GM23338 (cell line): Measurements from ENCODE around the gene CACNA2D3. TPM values are rescaled to one million over a fixed set of nuclear protein-coding genes. Genes with fewer than 3 reads are reported as not detected.

Source experiments
- ATAC-seq: fragments of 200-7000 bp; cut with Tn5 transposase; 3 replicates; pipeline ENCODE4 v1.9.1; 2020
- DNase-seq: peaks from one replicate; pipeline ENCODE4 v3.0.0-alpha.2; 2015; ENCODE audit warnings: low spot score
- H2AFZ ChIP-seq: fragments of 200-600 bp; sonication (generic); 2 replicates; pipeline ENCODE4 v1.8.0; 2016; ENCODE audit warnings: antibody characterized with exemption, mild to moderate bottlenecking, moderate library complexity
- H3F3A ChIP-seq: fragments of 200-600 bp; sonication (generic); replicated peaks from 2 replicates; pipeline ENCODE4 v1.8.0; 2017; ENCODE audit warnings: antibody characterized with exemption, mixed run types, low read depth
- H3K27ac ChIP-seq: fragments of 200-600 bp; sonication (generic); 2 replicates; pipeline ENCODE4 v1.6.1; 2016; ENCODE audit warnings: low read depth
- H3K27me3 ChIP-seq: fragments of 200-600 bp; sonication (generic); 2 replicates; pipeline ENCODE4 v1.8.0; 2016; ENCODE audit warnings: mild to moderate bottlenecking, mixed run types, moderate library complexity; ENCODE audit not compliant: insufficient read depth
- H3K36me3 ChIP-seq: fragments of 200-600 bp; sonication (generic); 2 replicates; pipeline ENCODE4 v1.8.0; 2016; ENCODE audit warnings: mild to moderate bottlenecking; ENCODE audit not compliant: insufficient read depth
- H3K4me1 ChIP-seq: fragments of 200-600 bp; sonication (generic); 2 replicates; pipeline ENCODE4 v1.8.0; 2016; ENCODE audit warnings: mild to moderate bottlenecking, moderate library complexity; ENCODE audit not compliant: insufficient read depth
- H3K4me2 ChIP-seq: fragments of 200-600 bp; sonication (generic); 2 replicates; pipeline ENCODE4 v1.7.1; 2017; ENCODE audit warnings: mixed run types
- H3K4me3 ChIP-seq: fragments of 200-600 bp; sonication (generic); 2 replicates; pipeline ENCODE4 v1.6.1; 2016; ENCODE audit warnings: mixed run types
- H3K79me2 ChIP-seq: fragments of 200-600 bp; sonication (generic); replicated peaks from 2 replicates; pipeline ENCODE4 v1.8.0; 2017; ENCODE audit warnings: mild to moderate bottlenecking; ENCODE audit not compliant: insufficient read depth
- H3K9me2 ChIP-seq: fragments of 200-600 bp; sonication (generic); 2 replicates; pipeline ENCODE4 v1.8.0; 2017; ENCODE audit not compliant: insufficient read depth
- H4K20me1 ChIP-seq: fragments of 200-600 bp; sonication (generic); replicated peaks from 2 replicates; pipeline ENCODE4 v1.8.0; 2017; ENCODE audit warnings: mild to moderate bottlenecking; ENCODE audit not compliant: insufficient read depth
- H3K27ac Mint-ChIP-seq: 2 replicates; pipeline ENCODE4 v1.8.0; 2020; ENCODE audit warnings: inconsistent platforms, mild to moderate bottlenecking, moderate library complexity, mixed read lengths
- H3K27me3 Mint-ChIP-seq: 3 replicates; pipeline ENCODE4 v1.8.0; 2022; ENCODE audit warnings: low read depth, mild to moderate bottlenecking, moderate library complexity, mixed read lengths, inconsistent platforms; ENCODE audit not compliant: insufficient read depth, poor library complexity
- H3K36me3 Mint-ChIP-seq: 3 replicates; pipeline ENCODE4 v1.8.0; 2021; ENCODE audit warnings: low read depth, mild to moderate bottlenecking, inconsistent platforms, moderate library complexity, mixed read lengths
- H3K4me1 Mint-ChIP-seq: 3 replicates; pipeline ENCODE4 v1.8.0; 2020; ENCODE audit warnings: mild to moderate bottlenecking, inconsistent platforms, mixed read lengths
- H3K4me3 Mint-ChIP-seq: 3 replicates; pipeline ENCODE4 v1.8.0; 2021; ENCODE audit warnings: moderate library complexity, mild to moderate bottlenecking, inconsistent platforms, mixed read lengths
- H3K9me3 Mint-ChIP-seq: 3 replicates; pipeline ENCODE4 v1.8.0; 2020; ENCODE audit warnings: moderate library complexity, mild to moderate bottlenecking, inconsistent platforms, mixed read lengths
- CREB1 ChIP-seq: fragments of 250-450 bp; sonication (Bioruptor Pico); IDR thresholded peaks from 2 replicates; pipeline ENCODE4 v1.5.0; 2020; ENCODE audit warnings: low read depth, mild to moderate bottlenecking, moderate library complexity
- CTCF ChIP-seq, 2 experiments: fragments of 200-600 bp in 1 of 2; sonication (generic) in 1 of 2; conservative IDR thresholded peaks; 2 replicates each; pipeline versions ENCODE4 v1.5.1 to v1.6.1; 2016 to 2017; ENCODE audit warnings: antibody characterized with exemption in 2 of 2, low read depth in 2 of 2, mild to moderate bottlenecking in 2 of 2, moderate library complexity in 1 of 2
- EZH2 ChIP-seq: fragments of 200-600 bp; sonication (generic); IDR thresholded peaks from one replicate; pipeline ENCODE4 v1.8.0; 2017; ENCODE audit warnings: antibody characterized with exemption, mild to moderate bottlenecking, low read depth; ENCODE audit not compliant: unreplicated experiment
- JUNB ChIP-seq: IDR thresholded peaks from one replicate; pipeline ENCODE4 v1.6.1; 2016; ENCODE audit warnings: antibody characterized with exemption; ENCODE audit not compliant: unreplicated experiment
- NANOG ChIP-seq: IDR thresholded peaks from 2 replicates; pipeline ENCODE4 v1.6.1; 2016; ENCODE audit warnings: antibody characterized with exemption, borderline replicate concordance
- POLR2AphosphoS5 ChIP-seq: IDR thresholded peaks from 2 replicates; pipeline ENCODE4 v1.6.1; 2016; ENCODE audit warnings: antibody characterized with exemption, low read depth
- STAT1 ChIP-seq: IDR thresholded peaks from one replicate; pipeline ENCODE4 v1.6.1; 2016; ENCODE audit warnings: antibody characterized with exemption; ENCODE audit not compliant: unreplicated experiment
- polyA plus RNA-seq: library from polyadenylated mRNA; unstranded; fragments of >200 nt; fragmentation: Nextera tagmentation; extraction: Ambion mirVana; gene quantifications from 2 replicates; pipeline ENCODE4 v1.2.1, GENCODE V29; 2016
- total RNA-seq: library from RNA; depleted of rRNA; stranded (reverse); fragments of >200 nt; shearing (Covaris generic); gene quantifications from 2 replicates; pipeline ENCODE4 v1.2.3, GENCODE V29; 2014
- TF ChIP-seq, protein P1 (sequence below): IDR thresholded peaks from 2 replicates; pipeline ENCODE4 v1.6.1; 2016; ENCODE audit warnings: antibody characterized with exemption
- TF ChIP-seq, protein P2 (sequence below): fragments of 250-450 bp; sonication (Bioruptor Pico); IDR thresholded peaks from 2 replicates; pipeline ENCODE4 v1.5.0; 2020; ENCODE audit warnings: mild to moderate bottlenecking, moderate library complexity

Gene CACNA2D3
- total and polyA plus RNA-seq, 2 experiments from 2014 or later, result 2.2 to 2.3 TPM

DNA sequence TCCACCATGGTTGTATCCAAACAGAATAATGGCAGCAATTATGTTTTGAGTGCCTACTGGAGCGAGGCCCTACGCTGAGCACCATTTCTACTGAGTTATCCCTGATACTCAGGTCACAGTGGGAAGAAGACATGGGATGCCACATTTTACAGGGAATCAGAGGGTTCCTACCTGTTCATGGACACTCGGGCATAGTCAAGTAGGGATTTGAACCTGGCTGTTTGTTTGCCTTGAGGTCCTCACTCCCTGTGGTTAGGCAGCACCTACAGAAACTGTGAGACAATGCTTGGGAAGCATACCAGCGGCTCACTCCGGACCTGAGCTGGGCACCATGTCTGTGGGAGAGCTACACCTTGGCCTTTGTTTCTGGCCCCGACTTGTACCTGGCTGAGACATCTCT, 415.2 kb downstream of the CACNA2D3 start:
- no peaks in the 10 kb centered on the region for H3K9me3 Mint-ChIP-seq
- Histone ChIP-seq H2AFZ (no peak overlapping the region), H3K27ac (no peak overlapping the region), H4K20me1 (no peaks in the 10 kb centered on the region), H3K27me3 (no peaks in the 10 kb centered on the region), H3K36me3 (no peaks in the 10 kb centered on the region), H3K4me2 (no peak overlapping the region), H3F3A (no peaks in the 10 kb centered on the region), H3K4me1 (no peaks in the 10 kb centered on the region), H3K9me2 (no peaks in the 10 kb centered on the region), H3K4me3 (no peak overlapping the region), H3K79me2 (no peaks in the 10 kb centered on the region)
- H3K27ac Mint-ChIP-seq, result no peak overlapping the region
- H3K4me3 Mint-ChIP-seq, result no peak overlapping the region
- no peak for ATAC-seq
- no peak for DNase-seq
- H3K4me1 Mint-ChIP-seq, result peaks cover 5% of the 10 kb centered on the region; the same call in 2 of the 3 replicates
- H3K36me3 Mint-ChIP-seq, result no peaks in the 10 kb centered on the region
- H3K27me3 Mint-ChIP-seq, result no peaks in the 10 kb centered on the region
- no peak for TF ChIP-seq CREB1 (CRISPR knock-in tag)
- TF ChIP-seq, protein P1, sequence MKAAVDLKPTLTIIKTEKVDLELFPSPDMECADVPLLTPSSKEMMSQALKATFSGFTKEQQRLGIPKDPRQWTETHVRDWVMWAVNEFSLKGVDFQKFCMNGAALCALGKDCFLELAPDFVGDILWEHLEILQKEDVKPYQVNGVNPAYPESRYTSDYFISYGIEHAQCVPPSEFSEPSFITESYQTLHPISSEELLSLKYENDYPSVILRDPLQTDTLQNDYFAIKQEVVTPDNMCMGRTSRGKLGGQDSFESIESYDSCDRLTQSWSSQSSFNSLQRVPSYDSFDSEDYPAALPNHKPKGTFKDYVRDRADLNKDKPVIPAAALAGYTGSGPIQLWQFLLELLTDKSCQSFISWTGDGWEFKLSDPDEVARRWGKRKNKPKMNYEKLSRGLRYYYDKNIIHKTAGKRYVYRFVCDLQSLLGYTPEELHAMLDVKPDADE, result no peak
- TF ChIP-seq NANOG, result no peak
- no peak for TF ChIP-seq STAT1
- no peak for TF ChIP-seq POLR2AphosphoS5
- TF ChIP-seq JUNB, result no peak

DNA sequence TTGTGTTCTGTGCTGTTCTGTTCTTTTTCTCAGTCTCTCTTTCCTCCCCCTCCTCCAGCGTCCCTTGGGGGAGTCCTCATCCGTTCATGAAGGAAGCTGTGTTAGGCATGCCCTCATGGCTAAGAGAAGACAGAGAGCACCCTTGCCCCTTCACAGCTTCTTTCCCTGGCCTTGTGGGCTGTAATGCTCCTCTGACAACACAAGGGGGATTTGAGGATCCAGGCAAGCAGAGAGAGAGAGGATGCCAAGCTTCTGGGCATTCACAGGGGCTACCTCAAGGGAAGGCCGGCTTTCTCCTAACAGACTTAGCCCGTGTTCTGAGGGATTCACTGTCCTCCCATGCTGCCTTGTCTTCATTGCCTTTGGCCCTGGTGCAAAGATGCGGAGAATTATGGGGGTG, 416.0 kb downstream of the CACNA2D3 start:
- Histone ChIP-seq H3K79me2 (no peaks in the 10 kb centered on the region), H3F3A (no peaks in the 10 kb centered on the region), H3K27me3 (no peaks in the 10 kb centered on the region), H3K4me3 (no peak overlapping the region), H3K36me3 (no peaks in the 10 kb centered on the region), H3K9me2 (no peaks in the 10 kb centered on the region), H3K4me1 (no peaks in the 10 kb centered on the region), H4K20me1 (no peaks in the 10 kb centered on the region), H3K27ac (no peak overlapping the region), H3K4me2 (no peak overlapping the region), H2AFZ (no peak overlapping the region)
- Mint-ChIP-seq H3K27me3 (no peaks in the 10 kb centered on the region), H3K36me3 (no peaks in the 10 kb centered on the region), H3K27ac (no peak overlapping the region), H3K4me3 (no peak overlapping the region), H3K4me1 (peaks cover 5% of the 10 kb centered on the region; the same call in 2 of the 3 replicates), H3K9me3 (no peaks in the 10 kb centered on the region)
- ATAC-seq, result peak; percentile 98
- DNase-seq, result peak; percentile 71
- no peak for TF ChIP-seq EZH2
- TF ChIP-seq, protein P2, sequence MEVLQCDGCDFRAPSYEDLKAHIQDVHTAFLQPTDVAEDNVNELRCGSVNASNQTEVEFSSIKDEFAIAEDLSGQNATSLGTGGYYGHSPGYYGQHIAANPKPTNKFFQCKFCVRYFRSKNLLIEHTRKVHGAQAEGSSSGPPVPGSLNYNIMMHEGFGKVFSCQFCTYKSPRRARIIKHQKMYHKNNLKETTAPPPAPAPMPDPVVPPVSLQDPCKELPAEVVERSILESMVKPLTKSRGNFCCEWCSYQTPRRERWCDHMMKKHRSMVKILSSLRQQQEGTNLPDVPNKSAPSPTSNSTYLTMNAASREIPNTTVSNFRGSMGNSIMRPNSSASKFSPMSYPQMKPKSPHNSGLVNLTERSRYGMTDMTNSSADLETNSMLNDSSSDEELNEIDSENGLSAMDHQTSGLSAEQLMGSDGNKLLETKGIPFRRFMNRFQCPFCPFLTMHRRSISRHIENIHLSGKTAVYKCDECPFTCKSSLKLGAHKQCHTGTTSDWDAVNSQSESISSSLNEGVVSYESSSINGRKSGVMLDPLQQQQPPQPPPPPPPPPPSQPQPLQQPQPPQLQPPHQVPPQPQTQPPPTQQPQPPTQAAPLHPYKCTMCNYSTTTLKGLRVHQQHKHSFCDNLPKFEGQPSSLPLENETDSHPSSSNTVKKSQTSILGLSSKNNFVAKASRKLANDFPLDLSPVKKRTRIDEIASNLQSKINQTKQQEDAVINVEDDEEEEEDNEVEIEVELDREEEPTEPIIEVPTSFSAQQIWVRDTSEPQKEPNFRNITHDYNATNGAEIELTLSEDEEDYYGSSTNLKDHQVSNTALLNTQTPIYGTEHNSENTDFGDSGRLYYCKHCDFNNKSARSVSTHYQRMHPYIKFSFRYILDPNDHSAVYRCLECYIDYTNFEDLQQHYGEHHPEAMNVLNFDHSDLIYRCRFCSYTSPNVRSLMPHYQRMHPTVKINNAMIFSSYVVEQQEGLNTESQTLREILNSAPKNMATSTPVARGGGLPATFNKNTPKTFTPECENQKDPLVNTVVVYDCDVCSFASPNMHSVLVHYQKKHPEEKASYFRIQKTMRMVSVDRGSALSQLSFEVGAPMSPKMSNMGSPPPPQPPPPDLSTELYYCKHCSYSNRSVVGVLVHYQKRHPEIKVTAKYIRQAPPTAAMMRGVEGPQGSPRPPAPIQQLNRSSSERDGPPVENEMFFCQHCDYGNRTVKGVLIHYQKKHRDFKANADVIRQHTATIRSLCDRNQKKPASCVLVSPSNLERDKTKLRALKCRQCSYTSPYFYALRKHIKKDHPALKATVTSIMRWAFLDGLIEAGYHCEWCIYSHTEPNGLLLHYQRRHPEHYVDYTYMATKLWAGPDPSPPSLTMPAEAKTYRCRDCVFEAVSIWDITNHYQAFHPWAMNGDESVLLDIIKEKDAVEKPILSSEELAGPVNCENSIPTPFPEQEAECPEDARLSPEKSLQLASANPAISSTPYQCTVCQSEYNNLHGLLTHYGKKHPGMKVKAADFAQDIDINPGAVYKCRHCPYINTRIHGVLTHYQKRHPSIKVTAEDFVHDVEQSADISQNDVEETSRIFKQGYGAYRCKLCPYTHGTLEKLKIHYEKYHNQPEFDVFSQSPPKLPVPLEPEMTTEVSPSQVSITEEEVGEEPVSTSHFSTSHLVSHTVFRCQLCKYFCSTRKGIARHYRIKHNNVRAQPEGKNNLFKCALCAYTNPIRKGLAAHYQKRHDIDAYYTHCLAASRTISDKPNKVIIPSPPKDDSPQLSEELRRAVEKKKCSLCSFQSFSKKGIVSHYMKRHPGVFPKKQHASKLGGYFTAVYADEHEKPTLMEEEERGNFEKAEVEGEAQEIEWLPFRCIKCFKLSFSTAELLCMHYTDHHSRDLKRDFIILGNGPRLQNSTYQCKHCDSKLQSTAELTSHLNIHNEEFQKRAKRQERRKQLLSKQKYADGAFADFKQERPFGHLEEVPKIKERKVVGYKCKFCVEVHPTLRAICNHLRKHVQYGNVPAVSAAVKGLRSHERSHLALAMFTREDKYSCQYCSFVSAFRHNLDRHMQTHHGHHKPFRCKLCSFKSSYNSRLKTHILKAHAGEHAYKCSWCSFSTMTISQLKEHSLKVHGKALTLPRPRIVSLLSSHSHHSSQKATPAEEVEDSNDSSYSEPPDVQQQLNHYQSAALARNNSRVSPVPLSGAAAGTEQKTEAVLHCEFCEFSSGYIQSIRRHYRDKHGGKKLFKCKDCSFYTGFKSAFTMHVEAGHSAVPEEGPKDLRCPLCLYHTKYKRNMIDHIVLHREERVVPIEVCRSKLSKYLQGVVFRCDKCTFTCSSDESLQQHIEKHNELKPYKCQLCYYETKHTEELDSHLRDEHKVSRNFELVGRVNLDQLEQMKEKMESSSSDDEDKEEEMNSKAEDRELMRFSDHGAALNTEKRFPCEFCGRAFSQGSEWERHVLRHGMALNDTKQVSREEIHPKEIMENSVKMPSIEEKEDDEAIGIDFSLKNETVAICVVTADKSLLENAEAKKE, result 0 out of 2 replicates have a peak, but pooled peaks have one; percentile 10
- TF ChIP-seq CTCF (conservative IDR thresholded peaks at IDR 0.05; ENCODE audit: low read depth in 2 of 2), result peak; percentile 58 to 75
